GM13977 (cell line): ENCODE measurements around the gene COMTD1.
"Not testable (repeated sequence)": the region's sequence is repeated elsewhere in the genome, so short reads cannot be mapped to it uniquely, and the experiment has no call there.

Source experiments
- DNase-seq: peaks from one replicate; pipeline ENCODE4 v3.0.0; 2012; ENCODE audit warnings: low spot score
- in situ Hi-C: fragments of 300-500 bp; cut with MboI; formaldehyde crosslinking; loops from one replicate; pipeline ENCODE4 v1.12.0; 2022; ENCODE audit warnings: low sequenced_read_pairs, low pct_unique_long_range_greater_than_20kb, mixed read lengths, inconsistent platforms; ENCODE audit not compliant: unreplicated experiment
- TF ChIP-seq, protein P1 (sequence below): IDR thresholded peaks from 2 replicates; pipeline ENCODE4 v1.5.1; 2012; ENCODE audit warnings: mild to moderate bottlenecking, control low read depth; ENCODE audit not compliant: insufficient read depth; ENCODE audit errors: extremely low read depth, missing control alignments

Gene COMTD1

DNA sequence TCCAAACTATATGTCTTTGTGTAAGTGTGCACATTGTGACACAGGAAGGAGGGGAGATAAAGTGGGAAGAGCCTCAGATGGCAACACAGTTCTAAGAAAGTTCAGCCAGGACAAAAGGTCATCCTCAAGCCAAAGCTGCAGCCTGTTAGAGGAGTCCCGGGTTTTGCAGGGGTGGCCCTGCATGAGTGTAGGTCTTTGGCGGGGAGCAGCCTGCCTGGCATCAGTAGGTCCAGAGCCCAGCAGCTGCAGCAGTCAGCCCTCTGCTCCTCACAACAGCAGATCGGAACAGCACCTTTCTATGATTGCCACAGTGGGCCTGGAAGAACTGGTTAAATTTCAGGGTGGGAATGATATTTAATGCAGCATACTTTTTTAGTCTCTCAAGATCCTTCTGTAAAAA lies 38.7 kb downstream of the COMTD1 start:
- no peak for DNase-seq
- TF ChIP-seq, protein P1, sequence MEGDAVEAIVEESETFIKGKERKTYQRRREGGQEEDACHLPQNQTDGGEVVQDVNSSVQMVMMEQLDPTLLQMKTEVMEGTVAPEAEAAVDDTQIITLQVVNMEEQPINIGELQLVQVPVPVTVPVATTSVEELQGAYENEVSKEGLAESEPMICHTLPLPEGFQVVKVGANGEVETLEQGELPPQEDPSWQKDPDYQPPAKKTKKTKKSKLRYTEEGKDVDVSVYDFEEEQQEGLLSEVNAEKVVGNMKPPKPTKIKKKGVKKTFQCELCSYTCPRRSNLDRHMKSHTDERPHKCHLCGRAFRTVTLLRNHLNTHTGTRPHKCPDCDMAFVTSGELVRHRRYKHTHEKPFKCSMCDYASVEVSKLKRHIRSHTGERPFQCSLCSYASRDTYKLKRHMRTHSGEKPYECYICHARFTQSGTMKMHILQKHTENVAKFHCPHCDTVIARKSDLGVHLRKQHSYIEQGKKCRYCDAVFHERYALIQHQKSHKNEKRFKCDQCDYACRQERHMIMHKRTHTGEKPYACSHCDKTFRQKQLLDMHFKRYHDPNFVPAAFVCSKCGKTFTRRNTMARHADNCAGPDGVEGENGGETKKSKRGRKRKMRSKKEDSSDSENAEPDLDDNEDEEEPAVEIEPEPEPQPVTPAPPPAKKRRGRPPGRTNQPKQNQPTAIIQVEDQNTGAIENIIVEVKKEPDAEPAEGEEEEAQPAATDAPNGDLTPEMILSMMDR = no peak
- in situ Hi-C loops = no loop called here

DNA sequence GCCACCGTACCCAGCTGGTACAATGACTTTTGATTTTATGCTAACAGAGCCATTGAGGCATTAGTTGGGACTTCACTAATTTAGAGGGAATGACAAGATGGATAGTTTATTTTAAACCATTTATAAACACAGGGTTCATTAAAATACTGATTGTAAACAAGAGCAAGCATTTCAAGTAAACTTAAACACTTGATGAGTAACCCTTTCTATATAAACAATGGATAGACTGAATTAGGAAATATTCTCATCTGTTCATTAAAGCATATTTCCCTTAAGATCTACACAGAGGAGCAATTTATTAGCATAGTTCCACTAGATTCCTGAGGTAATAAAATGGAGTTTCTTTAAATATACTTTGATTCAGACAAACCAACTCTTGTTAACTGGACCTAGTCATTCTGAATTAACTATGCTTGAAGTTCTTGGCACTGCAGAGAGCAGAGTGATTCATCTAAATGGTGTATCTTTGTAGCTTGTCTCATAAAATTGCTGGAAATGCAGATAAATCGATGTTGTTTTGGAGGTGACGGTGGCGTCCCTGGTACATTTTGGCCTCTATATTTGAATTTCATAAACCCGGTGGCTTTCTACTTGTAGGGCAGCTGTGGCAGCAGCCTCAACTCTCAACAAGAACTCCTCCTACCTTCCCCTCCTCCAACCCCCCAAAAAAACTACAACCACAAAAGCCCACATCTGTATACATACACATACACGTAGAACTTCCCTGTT lies 40.6 kb downstream of the COMTD1 start:
- no peak for DNase-seq
- TF ChIP-seq, protein P1 = no peak
- in situ Hi-C loops = no loop called here

DNA sequence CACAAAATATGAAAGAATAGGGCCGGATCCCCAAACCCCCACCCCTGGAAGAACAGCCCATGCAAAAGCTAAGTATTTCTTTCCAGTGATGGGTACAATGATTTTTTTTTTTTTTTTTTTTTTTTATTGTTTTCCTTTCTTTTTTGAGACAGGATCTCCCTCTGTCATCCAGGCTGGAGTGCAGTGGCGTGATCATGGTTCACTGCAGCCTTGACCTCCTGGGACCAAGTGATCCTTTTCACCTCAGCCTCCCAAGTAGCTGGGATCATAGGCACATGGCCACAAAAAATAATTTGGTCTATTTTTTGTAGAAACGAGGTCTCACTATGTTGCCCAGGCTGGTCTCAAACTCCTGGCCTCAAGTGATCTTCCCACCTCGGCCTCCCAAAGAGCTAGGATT lies 41.1 kb downstream of the COMTD1 start:
- in situ Hi-C loops, DNase-seq: not testable (repeated sequence)

DNA sequence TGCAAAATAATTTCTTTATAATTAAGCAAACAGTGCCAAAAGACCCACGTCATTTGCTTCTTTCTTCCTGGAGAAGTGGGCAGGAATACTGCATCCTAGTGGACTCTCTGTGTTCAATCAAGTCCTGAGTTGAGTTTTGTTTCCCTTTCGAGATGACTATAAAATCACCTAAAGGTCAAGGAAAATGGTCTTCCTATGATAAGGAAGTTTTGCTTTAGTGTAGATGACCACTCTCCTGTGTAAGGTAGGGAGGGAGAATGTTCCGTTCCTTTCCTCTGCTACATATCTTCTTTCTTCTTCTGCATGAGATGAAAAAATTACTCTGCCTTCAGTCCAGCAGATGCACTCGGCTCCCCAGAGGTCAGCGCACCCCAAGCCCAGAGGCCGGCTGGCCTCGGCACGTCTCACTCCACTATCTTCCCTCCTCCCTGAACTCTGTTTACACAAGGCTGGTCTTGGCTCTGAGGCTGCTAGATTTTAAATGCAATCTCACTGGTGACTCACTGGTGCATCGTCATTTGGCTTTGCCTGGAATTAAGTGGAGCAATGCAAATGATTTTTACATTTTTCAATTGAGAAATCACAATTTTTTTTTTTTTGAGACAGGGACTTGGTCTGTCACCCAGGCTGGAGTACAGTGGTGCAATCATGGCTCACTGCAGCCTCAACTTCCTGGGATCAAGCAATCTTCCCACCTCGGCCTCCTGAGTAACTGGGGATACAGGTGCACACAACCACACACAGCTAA lies 43.8 kb downstream of the COMTD1 start:
- TF ChIP-seq, protein P1 = no peak
- in situ Hi-C loops = no loop called here
- no peak for DNase-seq

DNA sequence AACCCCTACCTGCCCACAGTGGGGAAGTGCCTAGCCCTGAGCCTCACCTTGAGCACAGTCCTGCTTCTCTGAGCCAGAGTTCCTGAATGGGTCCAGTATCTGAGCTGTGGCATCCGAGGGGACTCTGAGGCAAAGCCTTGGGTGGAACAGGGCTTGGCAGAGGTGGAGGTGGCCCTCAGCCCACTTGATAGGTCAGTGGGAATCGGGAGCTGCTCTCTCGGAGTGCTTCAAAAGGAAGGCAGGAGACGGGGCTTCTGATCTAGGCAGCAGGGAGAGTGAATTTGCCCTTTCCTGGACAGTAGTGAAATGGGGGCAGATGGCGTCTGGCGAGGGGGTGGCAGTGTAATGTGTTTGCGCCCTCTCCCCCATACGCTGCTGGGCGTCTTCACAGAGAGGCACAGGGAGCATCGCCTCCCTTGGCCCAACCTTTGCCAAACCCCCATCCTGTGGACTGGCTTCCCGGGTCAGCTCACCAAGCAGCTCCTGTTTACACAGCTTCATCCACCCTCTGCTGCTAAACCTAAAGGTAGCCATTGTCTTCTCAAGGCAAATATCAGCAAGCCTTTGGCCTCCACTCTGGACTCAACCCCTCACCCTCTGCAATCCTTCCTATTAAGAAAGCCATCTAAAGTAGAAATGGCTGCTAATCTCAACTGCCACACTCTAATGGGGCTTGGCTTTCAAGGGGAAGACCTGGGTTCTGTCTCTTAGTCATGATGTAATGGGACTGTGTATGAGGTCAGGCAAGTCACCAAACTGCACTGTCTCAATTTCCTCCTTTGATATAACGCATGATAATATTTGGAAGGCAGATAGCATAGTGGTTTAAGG lies 46.3 kb downstream of the COMTD1 start:
- no peak for DNase-seq
- in situ Hi-C loops = no loop called here
- TF ChIP-seq, protein P1 = no peak

DNA sequence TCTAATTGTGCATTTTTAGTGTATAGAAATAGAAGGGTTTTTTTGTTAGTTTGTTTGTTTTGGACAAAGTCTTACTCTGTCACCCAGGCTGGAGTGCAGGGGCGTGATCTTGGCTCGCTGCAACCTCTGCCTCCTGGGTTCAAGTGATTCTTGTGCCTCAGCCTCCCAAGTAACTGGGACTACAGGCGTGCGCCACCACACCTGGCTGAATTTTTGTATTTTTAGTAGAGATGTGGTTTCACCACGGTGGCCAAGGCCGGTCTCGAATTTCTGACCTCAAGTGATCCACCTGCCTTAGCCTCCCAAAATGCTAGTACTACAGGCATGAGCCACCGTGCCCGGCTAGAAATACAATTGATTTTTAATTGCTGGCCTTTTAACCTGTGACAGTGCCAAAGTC lies 47.2 kb downstream of the COMTD1 start:
- in situ Hi-C loops, DNase-seq: not testable (repeated sequence)

DNA sequence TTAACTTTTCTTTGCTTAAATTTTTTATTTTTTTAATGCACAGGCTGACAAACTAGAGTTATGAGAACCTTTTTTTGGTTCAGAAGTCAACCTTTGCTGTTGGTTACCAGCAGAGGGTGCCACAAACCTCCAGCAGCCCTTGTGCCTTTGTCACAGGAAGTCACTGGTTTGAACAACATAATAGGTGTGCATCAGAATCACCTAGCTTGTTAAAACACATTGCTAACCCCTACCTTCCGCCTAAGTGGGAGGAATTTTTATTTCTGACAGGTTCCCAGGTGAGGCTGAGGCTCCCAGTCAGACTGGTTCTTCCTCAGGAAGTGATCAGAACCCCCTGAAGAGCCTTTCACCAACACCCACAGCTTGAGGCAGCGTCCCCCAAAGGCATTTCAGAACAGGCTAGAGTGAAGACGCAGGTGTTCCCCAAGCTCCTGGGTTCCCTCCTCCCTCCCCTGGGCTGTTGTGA lies 47.8 kb downstream of the COMTD1 start:
- TF ChIP-seq, protein P1 = peak; percentile 70
- DNase-seq = peak; percentile 76
- in situ Hi-C loops = no loop called here
